Medulla oblongata (tissue), 1 donor: ENCODE data around the gene PFN3.
A peak's percentile ranks its signal among the peaks of the same experiment; 100 is the strongest.

Source experiments
- DNase-seq: peaks from one replicate; pipeline ENCODE4 v3.0.0-alpha.2; 2015; ENCODE audit errors: extremely low spot score

PFN3 gene, protein sequence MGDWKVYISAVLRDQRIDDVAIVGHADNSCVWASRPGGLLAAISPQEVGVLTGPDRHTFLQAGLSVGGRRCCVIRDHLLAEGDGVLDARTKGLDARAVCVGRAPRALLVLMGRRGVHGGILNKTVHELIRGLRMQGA

DNA sequence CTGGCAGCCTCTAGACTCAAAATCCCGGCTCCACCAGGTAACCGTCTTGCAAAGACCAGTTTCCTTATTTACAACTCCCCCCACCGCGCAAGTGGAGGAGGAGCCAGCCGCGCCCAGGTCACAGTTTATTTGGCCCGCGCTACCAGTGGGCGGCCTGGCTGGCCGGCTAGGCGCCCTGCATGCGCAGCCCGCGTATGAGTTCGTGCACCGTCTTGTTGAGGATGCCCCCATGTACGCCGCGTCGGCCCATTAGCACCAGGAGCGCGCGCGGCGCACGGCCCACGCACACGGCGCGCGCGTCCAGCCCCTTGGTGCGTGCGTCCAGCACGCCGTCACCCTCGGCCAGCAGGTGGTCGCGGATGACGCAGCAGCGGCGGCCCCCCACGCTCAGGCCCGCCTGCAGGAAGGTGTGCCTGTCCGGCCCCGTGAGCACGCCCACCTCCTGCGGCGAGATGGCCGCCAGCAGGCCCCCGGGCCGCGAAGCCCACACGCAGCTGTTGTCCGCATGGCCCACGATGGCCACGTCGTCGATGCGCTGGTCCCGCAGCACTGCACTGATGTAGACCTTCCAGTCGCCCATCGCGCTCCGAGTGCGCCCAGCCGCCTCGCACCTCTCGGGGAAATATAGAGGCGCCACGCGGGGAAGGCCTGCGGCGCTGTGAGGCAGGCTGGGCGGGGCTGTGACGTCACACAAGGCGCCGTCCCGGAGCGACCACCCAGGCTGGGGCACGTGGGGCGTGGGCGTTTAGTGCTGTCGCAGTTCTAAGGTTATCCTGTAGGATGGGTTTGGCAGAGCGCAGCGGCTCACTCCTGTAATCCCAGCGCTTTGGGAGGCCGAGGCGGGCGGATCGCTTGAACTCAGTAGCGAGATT lies at the start of gene PFN3:
PFN3 (minus strand) TSS at position 665 of the 872 bp plus-strand sequence; CDS start at position 580, 85 bp downstream.
- DNase-seq = no peak

DNA sequence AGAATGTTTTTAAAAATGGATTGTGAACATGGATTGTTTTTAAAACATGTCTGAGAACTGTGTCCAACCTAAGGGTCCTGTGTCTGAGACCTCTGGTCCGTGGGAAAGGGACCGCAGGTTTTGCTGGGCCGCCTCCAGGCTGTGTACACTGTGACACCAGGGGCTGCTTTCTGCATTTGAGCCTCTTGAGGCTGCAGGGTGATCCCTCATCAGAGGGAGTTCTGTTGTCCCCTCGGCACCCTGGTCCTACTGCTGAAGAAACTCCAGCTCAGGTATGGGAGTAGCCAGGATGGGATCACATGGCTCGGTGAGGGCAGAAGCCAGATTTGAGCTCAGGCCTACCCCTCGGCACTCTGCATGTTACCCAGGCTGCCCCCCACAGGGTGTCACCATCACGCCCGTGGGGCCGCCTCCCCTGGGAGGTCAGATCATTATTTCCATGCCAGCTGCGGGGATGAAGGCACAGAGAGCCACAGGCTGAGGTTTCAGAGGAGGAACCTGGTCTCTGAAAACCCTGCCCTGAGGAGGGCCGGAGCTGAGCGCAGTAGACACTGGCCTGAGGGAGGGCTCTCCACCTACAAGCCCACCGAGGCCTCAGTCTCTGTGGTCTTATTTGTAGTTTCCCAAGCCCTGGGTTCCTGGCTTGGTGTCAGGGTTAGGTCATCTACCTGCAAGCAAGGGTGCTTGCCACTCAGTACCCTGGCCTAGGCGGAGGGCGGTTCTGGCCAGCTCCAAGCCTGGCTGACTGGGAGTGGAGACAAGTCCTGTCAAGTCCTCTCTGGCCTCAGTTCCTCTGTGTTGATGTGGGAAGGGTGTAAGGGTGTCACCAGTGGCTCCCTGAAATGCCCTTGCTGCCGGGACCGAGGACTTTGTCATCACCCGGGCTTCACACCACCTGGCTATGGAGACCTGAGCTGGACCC lies 48.9 kb upstream of the PFN3 start:
- DNase-seq = no peak

DNA sequence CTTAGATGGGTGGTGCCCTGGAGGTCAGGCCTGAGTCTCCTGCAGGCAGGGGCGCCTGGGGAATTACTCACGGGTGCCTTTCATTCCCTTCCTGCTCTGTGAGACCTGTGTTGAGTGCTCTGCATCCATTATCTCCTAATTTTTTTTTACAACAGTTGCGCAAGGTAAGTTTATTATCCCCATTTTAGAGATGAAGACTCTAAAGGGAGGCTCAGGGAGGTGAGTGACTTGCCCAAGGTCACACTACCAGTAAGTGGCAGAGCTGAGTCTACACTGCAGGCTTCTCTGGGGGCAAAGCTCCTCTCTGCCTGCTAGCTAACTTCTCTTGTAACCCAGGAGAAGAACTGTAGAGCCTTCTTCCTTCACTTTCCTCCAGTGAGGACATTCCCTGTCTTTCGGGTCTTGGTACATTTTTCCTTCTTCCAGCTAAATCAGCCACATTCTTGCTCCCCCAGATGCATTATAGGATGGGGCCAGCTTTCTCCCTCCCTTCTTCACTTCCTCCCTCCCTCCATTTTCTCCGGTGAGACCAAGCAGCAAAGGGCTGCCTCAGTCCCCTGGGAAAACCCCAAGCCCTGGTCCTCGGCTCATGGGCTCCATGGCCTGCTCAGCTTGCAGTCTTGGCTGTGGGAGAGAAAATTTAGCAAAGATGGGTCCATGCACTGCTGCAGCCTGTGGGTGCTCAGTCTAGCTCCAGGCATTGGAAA lies 47.9 kb upstream of the PFN3 start:
- no peak for DNase-seq

DNA sequence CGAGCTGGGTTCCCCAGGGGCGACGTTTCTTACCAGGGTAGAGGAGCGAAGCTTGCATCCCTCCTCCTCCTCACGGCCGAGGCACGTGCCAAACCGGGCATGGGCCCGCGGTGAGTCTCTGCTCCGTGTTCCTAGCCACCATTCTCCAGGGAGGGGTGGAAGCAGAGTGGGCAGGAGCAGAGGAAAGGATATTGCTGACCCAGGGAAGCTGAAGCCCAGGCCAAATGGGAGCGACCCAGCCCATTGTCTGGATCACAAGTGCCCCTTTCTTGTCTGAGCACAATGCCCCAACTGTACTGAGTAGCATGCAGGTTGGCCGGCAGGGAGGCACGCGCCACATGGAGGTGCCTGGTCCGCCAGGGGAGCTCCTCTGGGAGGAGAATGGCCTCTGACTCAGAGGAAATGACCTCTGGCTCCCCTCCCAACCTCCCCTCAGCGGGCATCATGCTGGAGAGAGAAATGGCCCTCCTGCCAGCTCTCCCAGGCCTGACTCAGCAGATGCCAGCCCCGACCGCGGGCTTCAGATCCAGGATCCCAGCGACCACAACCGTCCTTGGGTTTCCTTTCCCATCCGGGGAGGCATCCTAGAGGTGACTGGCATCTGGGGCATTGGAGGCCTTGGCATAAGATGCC lies 47.3 kb upstream of the PFN3 start:
- DNase-seq = peak; percentile 92

DNA sequence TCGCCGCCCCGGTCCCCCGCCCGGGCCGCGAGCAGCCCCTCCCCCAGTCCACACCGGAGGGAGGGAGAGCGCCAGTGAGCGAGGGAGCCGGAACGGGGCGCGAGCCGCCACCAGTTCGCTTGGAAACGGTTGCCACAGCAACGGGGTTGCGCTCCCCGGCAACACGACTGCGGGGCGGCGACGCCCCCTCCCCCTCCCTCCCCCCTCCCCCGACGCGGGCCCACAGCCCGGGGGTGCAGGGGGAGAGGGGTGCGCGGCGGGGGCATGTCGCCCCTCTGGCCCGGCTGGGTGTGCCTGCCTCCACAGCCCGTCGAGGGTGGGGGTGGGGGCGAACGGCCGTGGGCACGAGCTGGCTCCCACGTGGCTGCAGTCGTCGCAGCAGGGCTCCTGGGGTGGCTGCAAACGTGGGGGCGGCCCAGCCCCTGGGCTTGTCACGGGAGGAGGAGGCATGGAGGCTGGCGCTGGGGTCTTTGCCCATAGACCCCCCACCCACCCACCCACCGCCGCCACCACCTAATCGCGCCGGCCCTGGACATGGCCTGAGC lies 46.7 kb upstream of the PFN3 start:
- peak; percentile 71 for DNase-seq

DNA sequence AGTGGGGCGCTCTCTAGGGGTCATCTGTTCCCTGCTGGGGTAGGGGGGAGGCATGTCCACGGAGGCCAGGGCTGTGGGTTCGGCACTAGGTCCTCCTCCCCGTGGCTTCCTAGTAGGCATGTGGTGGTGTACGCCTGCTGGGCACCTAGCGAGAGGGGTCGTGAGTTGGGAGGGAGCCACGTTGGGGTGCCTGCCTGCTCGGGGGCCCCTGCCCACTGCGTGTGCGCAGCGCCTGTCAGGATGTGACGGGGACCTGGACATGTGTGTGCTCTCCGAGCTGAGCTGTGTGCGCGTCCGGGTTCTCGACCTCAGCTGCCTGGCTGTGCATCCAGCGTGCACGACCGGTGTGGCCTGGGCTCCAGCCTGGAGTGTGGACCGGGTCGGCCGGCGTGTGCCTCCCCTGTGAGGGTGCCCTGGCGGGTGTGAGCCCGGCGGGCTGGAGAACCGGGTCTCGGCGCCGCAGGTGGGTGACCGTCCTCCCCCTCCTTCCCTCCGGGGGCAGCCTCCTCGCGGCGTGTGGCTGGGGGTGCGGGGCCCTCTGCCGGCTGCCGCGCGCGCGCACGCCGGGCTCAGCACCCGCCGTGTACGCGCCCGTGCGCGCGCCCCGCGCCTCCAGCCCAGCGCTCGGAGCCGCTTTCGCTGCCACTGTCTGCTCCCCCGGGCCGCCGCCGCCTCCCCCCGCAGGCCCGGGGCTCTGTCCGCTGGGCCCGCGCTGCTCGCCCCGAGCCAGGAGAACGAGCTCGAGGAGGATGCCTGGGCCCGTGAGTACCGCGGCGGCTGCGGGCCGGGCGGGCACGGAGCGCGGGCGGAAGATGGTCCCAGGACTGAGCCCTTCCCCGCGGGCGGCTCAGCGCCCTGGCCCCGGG lies 46.0 kb upstream of the PFN3 start, which contains the start of gene PRR7:
PRR7 (plus strand) TSS at position 615 of the 866 bp plus-strand sequence. CDS start 8,254 bp downstream, outside the sequence.
- DNase-seq = peak; percentile 74

DNA sequence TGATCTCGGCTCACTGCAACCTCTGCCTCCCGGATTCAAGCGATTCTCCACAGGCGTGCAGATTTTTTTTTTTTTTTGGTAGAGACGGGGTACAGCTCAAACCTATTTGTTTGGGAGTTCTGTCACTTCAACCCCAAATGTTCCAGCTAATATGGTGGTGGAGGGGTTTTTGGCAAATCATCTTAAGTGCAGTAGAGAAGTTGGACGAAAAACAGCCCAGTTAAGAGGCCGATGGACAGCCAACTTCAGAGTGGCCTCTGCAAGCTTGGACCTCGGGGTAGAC lies 45.4 kb upstream of the PFN3 start:
- no peak for DNase-seq

DNA sequence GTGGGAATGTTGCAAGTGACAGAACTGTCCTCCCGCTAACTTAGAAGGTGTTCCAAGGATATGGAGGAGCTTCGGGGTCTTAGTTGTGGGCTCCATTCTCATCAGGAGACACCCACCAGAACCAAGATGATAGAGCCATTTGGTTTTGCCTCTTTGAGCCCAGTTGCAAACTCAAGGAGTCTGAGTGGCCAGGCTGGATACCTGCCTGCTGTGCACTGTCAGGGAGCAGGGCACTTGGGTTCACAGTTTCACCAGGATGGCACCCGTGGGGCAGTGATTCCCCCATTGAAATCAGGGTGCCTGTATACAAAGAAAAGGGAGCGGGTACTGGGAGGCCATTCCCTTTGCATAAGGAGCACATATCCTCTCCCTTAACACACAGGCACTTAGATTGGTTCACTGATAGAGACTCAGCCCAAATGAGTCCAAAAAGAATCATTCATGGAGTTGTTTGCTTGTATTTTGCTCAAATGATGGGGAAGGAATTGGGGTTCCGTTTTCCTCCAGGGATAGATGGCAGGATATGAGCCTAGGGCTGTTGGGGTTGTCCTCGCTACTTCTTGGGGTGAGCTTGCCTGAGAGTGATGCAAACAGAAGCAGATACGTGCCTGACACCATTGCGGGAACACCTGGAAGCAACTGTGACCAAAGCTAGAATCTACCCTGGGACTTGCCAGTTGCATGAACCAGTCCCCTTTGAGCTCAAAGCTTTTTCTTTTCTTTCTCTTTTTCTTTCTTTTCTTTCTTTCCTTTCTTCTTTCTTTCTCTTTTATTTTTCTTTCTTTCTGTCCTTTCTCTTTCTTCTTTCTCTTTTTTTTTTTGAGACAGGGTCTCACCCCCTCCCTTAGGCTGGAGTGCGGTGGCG lies 44.8 kb upstream of the PFN3 start:
- DNase-seq = no peak

DNA sequence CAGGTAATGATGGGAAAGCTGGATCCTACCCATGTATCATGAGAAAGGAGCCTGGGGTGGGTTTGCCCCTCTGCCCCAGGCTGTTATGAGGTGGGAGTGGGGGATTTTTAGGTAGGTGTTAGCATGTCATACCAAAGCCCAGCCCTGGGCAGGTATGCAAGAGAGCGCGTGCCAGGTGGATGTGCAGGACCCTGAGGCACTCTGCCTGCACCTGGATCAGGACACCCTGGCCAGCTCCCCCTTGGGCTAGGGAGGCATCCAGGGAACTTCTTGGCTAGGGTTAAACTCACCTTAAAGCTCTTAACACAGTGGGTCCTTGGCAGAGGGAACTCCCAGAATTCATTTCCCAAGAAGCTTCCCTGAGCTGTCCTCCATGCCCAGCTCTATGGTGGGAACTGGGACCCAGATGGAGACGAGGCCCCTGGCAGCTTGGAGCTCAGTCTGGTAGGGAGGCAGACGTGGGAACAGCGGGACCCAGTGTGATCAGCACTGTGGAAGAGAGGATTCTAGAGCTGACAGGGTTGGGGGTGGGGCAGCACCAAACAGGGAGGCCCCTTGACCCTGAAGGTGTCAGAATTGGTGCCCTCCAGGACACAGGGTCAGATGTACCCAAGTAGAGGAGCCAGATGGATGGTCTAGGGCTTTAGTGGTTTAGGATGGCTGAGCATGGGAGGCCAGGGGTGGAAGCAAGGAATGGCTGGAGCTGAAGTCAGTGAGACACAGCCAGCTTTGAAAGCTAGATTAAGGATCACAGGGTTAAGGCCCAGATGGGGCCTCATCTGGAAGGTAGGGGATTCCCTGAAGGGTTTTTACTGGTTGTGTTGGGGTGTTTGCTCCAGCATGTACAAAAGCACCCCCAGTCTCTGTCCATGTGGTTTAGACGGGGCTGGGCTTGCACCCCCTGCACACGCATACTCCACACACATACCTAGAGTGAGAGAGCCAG lies 43.9 kb upstream of the PFN3 start:
- DNase-seq = no peak

DNA sequence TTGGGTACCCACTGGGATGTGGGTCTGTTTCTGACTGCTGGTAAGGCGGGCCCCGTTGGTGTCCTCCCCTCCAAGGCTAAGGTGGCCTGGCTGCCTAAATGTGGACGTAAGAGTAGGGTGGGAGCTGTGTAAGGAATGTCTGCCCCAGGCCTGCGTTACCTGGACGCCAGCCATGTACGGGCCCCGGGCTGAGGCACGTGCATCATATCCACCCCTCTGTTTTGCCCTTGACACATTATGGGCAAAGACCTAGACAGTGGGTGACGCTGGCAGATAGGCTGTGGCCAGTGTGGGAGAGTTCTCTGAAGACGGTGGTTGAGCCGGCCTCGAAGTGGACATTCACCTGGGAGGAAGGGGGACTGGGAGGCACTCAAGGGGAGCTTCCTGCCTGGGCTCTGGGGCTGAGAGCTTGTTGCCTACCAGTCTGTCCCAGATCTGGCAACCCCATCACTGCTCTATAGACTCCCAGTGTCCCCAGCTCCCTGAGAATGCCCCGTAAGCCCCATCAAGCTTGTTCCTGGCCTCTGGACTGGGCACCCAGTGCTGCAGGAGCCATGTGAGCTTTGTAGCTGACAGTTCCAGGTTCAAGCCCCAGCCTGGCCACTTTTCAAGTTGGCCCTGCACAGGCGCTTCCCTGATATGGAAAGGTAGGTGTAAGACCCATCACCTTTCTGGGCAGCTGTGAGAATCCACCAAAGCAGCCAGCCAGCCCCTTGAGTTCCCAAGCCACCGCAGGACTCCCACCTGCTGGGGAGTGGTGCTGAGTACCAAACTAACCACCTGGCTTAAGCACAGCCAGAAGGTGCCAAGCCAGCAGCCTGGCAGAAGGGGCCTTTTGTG lies 42.9 kb upstream of the PFN3 start:
- DNase-seq = no peak

DNA sequence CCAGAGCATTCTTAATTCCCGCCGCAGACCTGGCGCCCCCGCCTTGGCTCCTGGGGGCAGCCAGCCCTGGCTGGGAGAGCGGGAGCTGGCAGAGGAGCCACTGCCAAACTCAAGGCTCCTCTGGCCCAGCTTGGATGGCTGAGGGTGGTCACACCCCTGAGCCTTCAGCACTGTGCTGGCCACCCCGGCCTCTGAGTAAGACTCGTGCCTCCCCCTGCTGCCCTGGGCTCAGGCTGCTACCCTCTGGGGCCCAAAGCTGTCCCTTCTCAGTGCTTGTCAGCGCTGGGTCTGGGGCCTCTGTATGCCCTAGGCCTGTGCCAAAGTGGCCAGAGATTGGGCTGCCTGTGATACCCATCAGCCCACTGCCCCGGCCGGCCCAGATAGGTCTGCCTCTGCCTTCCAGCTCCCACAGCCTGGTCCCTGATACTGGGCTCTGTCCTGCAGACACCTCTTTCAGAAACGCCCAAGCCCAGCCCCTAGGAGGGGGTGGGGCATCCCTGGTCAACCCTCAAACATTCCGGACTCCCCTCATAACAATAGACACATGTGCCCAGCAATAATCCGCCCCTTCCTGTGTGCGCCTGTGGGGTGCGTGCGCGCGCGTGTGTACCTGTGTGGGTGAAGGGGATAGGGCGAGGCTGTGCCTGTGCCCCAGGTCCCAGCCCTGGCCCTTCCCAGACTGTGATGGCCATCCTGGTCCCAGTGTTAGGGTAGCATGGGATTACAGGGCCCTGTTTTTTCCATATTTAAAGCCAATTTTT lies 41.8 kb upstream of the PFN3 start:
- no peak for DNase-seq

DNA sequence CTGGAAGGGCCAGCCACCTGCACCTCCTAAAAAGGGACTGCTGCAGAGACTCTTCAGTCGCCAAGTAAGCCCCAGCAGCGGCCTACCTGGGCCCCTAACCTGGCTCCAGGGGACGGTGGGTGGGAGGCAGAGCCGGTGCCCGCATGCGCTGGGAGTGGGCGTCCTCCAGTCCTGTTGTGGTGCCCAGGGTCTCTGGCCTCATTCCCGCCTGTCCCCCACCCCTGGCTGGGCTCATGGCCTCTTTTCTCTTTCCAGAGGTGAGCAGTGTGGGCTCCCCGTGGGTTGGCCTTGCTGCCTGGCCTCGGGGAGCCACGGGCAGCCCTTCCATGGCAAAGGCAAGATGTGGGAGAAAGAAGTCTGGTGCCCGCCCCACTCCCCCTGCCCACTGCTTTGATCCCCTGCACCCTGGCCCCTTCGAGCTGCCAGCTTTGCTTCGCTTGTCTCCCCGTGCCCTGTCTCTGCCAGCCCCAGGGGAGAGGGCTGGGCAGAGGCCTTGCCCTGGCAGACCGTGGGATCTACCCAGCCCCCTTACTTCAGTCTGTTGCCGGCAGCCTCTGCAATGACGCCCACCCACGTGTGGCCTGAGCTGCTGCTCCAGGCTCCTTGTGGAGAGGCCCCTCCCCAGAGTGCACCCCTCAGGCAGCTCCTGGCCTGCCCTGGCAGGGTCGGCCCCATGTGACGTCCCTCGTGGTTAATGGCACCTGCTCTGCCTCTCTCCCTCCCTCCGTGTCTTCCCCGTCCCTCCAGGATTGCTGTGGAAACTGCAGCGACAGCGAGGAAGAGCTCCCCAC lies 40.7 kb upstream of the PFN3 start:
- DNase-seq = no peak

DNA sequence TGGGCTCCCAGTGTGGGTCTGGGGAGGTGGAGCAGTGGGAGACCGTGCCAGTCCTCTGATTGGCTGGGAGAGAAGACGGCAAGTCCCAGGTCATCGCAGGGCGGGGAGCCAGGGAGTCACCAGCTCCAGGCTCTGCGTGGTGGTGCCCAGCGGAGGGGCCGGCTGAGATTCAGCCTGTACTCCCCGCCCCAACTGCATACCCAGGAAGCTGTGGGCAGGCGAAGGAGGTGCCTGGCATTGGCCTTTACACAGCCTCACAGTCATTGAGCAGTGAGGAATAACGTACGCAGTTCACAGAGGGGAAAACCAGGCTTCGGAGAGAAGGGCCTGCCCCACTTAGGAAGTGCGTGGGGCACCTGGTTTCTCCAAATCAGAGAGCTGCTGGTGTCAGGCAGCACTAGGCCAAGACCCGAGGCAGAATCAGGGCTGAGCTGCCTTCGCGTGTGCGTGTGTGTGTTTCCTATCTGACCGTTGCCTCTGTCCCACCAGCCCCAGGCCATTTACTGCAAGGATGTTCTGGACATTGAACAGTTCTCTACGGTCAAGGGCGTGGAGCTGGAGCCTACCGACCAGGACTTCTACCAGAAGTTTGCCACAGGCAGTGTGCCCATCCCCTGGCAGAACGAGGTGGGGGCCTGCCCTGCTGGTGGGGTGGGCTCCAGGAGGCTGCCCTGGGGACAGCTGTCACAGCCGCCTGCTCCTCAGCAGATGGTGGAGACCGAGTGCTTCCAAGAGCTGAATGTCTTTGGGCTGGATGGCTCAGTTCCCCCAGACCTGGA lies 39.9 kb upstream of the PFN3 start:
- DNase-seq = no peak

DNA sequence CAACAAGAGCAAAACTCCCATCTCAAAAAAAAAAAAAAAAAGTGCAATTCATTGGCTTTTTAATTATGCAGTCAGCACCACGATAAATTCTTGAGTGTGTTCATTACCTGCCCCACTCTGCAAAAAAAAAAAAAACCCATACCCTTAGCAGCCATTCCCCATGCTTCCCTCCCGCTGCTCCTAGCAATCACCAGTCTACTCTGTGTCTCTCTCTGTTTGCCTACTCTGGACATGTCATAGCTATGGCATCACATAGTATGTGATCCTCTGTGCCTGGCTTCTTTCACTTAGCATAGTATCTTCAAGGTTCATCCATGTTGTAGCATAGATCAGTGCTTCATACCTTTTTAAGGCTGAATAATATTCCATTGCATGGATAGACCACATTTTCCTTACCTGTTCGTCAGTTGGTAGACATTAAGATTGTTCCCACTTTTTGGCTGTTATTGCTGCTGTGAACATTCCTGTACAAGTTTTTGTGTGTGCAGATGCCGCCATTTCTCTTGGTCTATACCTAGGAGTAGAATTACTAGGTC lies 39.1 kb upstream of the PFN3 start:
- no peak for DNase-seq
